ENCODE results near the gene ZNF367.

Gene ZNF367

GRCh38 chr9:96340707-96341106, 77.5 kb downstream of the ZNF367 start:
- Histone ChIP-seq H3K4me1 (ENCODE audit: insufficient read depth, insufficient read length) (peaks cover 5% of the 10 kb centered on the region), H3K36me3 (ENCODE audit: insufficient read depth, insufficient read length, low read length) (peaks cover 7% of the 10 kb centered on the region), H3K9ac (ENCODE audit: insufficient read length, low read depth) (no peak overlapping the region), H3K9me3 (ENCODE audit: insufficient read depth, low read length) (no peaks in the 10 kb centered on the region), H3K27me3 (ENCODE audit: insufficient read depth, insufficient read length) (no peaks in the 10 kb centered on the region), H3K4me3 (ENCODE audit: insufficient read length, low read depth) (no peak overlapping the region)
- TF ChIP-seq ZNF274 (IDR thresholded peaks at IDR 0.05; ENCODE audit: low read depth, low read length) (no peak), YY1 (IDR thresholded peaks at IDR 0.05; ENCODE audit: insufficient read depth, insufficient read length) (no peak), SUZ12 (IDR thresholded peaks at IDR 0.05; ENCODE audit: extremely low read depth, insufficient read depth, insufficient read length) (no peak)
- no peak for DNase-seq (ENCODE audit: low read depth, low spot score)

- no peaks in the 10 kb centered on the region for H3K9me3 ChIP-seq (ENCODE audit: insufficient read depth, low read length)
- peaks cover 5% of the 10 kb centered on the region for H3K4me1 ChIP-seq (ENCODE audit: insufficient read depth, insufficient read length)
- H3K9ac ChIP-seq (ENCODE audit: insufficient read length, low read depth), result no peak overlapping the region
- no peaks in the 10 kb centered on the region for H3K27me3 ChIP-seq (ENCODE audit: insufficient read depth, insufficient read length)
- DNase-seq (ENCODE audit: low read depth, low spot score), result no peak
- H3K36me3 ChIP-seq (ENCODE audit: insufficient read depth, insufficient read length, low read length), result peaks cover 7% of the 10 kb centered on the region
- TF ChIP-seq YY1 (IDR thresholded peaks at IDR 0.05; ENCODE audit: insufficient read depth, insufficient read length) (no peak), SUZ12 (IDR thresholded peaks at IDR 0.05; ENCODE audit: extremely low read depth, insufficient read depth, insufficient read length) (no peak), ZNF274 (IDR thresholded peaks at IDR 0.05; ENCODE audit: low read depth, low read length) (no peak)
- no peak overlapping the region for H3K4me3 ChIP-seq (ENCODE audit: insufficient read length, low read depth)
Observed at GRCh38 chr9:96338299-96338698, 79.9 kb downstream of the ZNF367 start.
